K562 (cell line): ENCODE results near the gene ELMO1.

Source experiments
- CHCHD3 ChIP-seq: fragments of 250-450 bp; sonication (Bioruptor Pico); IDR thresholded peaks from 2 replicates; pipeline ENCODE4 v2.1.2; 2022; ENCODE audit warnings: mild to moderate bottlenecking
- EGR1 ChIP-seq: fragments of 450-650 bp; conservative IDR thresholded peaks from 2 replicates; pipeline ENCODE4 v1.6.1; 2017; ENCODE audit warnings: mild to moderate bottlenecking
- SNIP1 ChIP-seq: fragments of 450-650 bp; IDR thresholded peaks from 2 replicates; pipeline ENCODE4 v1.7.1; 2017; ENCODE audit warnings: low read depth, mild to moderate bottlenecking
- TF ChIP-seq, protein P1 (sequence below): fragments of 250-450 bp; sonication (Bioruptor Pico); IDR thresholded peaks from 2 replicates; pipeline ENCODE4 v1.8.0; 2021; ENCODE audit warnings: moderate library complexity, mild to moderate bottlenecking, inconsistent platforms
- TF ChIP-seq, protein P2 (sequence below), 3 experiments: IDR thresholded peaks in 2 of 3; conservative IDR thresholded peaks in 1 of 3; 2 replicates each; pipeline ENCODE4 v1.5.1; 2011 to 2012; ENCODE audit warnings: low read length in 3 of 3, mild to moderate bottlenecking in 3 of 3, control low read depth in 2 of 3, improper control_type of control experiment in 1 of 3, inconsistent platforms in 1 of 3, low read depth in 1 of 3, mixed read lengths in 1 of 3, moderate library complexity in 1 of 3; ENCODE audit not compliant: insufficient read depth in 2 of 3
- TF ChIP-seq, protein P3 (sequence below): sonication (generic); formaldehyde crosslinking; IDR thresholded peaks from 2 replicates; pipeline ENCODE4 v1.9.0; 2022; ENCODE audit warnings: mild to moderate bottlenecking, missing genetic modification reagents

DNA sequence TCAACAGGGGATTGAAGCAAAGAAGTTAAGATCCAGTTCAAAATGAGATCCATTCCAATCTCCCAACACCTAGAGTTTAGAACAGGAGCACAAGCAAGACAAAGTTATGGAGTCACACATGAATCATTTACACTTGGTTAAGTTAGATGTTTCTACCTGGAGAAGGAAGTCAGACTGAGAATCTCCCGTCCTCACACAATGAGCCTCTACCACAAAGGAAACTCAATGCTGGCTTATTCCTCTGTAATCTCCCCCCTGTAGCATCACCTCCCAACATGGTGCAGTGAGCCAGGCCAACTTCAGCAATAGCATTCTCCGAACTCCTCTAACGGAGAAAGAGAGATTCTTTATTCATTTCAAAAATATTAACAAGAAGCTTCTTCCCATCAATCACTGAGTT is 82.2 kb downstream of the ELMO1 start:
- TF ChIP-seq, protein P1, sequence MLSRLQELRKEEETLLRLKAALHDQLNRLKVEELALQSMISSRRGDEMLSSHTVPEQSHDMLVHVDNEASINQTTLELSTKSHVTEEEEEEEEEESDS (CRISPR knock-in tag), result no peak
- TF ChIP-seq, protein P2, sequence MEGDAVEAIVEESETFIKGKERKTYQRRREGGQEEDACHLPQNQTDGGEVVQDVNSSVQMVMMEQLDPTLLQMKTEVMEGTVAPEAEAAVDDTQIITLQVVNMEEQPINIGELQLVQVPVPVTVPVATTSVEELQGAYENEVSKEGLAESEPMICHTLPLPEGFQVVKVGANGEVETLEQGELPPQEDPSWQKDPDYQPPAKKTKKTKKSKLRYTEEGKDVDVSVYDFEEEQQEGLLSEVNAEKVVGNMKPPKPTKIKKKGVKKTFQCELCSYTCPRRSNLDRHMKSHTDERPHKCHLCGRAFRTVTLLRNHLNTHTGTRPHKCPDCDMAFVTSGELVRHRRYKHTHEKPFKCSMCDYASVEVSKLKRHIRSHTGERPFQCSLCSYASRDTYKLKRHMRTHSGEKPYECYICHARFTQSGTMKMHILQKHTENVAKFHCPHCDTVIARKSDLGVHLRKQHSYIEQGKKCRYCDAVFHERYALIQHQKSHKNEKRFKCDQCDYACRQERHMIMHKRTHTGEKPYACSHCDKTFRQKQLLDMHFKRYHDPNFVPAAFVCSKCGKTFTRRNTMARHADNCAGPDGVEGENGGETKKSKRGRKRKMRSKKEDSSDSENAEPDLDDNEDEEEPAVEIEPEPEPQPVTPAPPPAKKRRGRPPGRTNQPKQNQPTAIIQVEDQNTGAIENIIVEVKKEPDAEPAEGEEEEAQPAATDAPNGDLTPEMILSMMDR (IDR thresholded peaks at IDR 0.05 in 2 of 3, conservative IDR thresholded peaks at IDR 0.05 in 1 of 3; ENCODE audit: insufficient read depth in 2 of 3, low read depth in 1 of 3, low read length in 3 of 3), result no peak
- TF ChIP-seq, protein P3, sequence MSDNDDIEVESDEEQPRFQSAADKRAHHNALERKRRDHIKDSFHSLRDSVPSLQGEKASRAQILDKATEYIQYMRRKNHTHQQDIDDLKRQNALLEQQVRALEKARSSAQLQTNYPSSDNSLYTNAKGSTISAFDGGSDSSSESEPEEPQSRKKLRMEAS (CRISPR knock-in tag), result no peak
- TF ChIP-seq CHCHD3 (CRISPR knock-in tag) (no peak), SNIP1 (no peak), EGR1 (no peak)
